Suppressor macrophage (primary cell): ENCODE results near the gene CC2D1A.

Experiments
- DNase-seq, 4 experiments: peaks; one replicate each; pipeline ENCODE4 v3.0.0-alpha.2; 2020 to 2022

Gene CC2D1A

GRCh38 chr19:13877303-13877702 is 28.7 kb upstream of the CC2D1A start:
- no peak for DNase-seq

DNA sequence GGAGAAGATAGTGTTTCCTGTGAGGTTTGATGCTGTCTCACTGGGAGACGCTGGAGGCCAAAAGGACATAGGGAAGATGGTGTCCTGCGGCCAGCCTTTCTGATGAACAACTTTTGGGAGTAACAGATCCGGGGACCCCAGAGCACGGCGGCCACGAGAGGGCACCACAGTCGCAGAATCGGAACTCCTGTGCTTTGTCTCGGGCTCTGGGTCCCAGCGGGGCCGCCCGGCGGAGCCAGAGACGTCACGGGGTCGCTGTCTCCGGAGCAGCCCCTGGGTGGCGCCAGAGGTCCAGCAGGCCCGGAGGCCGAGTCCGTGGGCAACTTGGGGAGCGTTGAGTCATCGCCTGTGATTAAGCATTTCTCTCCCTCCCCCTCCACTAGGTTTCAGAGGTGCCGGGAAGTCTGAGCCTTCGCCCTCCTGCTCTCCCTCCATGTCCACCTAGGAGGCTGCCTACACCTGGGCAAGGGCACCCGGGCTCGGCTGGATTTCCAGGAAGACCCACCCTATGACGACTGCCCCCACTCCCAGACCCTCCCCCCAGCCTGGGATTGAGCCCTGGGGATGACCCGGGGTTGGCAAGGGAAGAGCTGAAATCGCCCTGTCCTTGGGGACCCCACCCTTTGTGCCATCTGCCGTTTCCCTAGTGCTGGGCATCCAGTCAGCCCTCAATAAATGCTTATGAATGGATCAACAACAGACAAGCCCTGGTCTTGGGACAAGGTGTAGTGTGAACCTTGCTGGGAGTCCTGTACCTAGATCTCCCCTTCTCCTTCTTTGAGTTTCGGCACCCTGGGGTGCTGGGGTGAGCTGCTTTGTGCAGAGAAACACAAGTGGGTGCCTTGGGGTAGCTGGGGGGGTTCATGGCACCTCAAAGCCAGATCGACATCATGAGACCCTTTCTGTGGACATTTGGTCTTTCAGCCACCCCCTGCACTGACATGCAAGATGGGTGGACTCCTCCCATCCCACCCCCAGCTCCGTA is 25.6 kb upstream of the CC2D1A start:
- peak; percentile 98 to 99 (median 99) for DNase-seq

- DNase-seq = peak in 2 of 4 experiments; percentile 44 to 45
Observed at GRCh38 chr19:13881251-13881691, 24.7 kb upstream of the CC2D1A start.

DNA sequence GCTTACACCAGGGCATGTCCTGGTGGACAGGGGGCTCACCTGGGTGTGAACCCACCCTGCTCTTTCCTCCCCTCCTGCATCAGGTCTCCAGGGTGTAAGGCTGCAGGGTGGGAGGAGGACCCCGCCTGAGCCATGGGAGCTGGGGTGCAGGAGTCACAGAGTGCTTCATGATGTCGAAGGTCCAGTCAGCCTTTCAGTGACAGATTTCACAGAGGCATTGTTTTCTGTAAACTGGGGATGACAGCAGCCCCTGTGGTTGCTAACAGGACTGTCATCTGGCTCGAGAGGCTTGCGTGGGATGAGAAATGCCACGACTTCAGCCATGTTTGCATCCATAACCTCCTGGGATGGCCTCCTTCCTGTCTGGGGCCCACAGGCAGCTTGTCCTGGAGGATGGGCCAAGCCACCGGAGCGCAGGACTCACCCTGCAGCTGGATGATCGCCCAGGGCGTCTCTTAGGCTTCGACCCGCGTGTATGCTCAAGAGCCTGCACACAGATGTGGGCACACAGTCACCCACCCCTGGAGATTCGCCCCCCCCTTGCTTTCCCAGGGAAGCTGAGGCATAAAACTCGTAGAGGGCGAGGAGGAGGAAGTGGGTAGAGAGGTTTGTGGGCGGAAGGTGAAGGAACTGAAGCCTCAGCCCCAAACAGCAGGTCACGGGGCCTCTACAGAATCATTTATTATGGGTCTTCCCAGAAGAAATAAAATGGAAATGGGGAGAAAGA is 24.1 kb upstream of the CC2D1A start:
- peak; percentile 77 to 90 (median 82) for DNase-seq

- no peak for DNase-seq
Observed at GRCh38 chr19:13882419-13882795, 23.6 kb upstream of the CC2D1A start.

GRCh38 chr19:13882836-13883235 is 23.2 kb upstream of the CC2D1A start:
- DNase-seq = no peak

DNA sequence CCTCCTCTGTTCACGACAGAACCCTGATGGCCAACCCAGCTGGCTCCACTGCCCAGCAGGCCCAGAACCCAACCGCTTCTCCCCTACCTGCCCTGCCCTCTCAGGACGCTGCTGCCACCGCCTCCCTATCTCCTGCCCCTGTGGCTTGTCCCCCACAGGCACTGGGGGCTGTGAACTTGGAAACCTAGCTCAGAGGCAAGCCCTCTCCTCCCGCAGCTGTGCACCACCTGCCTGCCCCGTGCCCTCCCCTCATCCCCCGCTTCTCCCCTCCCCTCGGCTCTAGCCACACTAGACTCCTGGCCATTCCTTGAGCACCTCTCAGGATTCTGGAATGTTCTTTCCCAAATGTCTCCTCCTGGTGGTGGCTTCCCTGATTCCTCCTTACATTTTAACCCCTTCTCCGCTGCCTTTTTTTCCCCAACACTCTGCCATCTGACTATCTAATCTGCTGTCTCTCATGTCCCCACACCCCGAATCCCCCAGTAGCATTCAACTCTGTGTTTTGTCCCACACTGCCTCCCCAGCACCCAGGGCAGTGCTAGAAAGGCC is 22.4 kb upstream of the CC2D1A start:
- DNase-seq = no peak

GRCh38 chr19:13884726-13885591 is 21.0 kb upstream of the CC2D1A start:
- no peak for DNase-seq

DNA sequence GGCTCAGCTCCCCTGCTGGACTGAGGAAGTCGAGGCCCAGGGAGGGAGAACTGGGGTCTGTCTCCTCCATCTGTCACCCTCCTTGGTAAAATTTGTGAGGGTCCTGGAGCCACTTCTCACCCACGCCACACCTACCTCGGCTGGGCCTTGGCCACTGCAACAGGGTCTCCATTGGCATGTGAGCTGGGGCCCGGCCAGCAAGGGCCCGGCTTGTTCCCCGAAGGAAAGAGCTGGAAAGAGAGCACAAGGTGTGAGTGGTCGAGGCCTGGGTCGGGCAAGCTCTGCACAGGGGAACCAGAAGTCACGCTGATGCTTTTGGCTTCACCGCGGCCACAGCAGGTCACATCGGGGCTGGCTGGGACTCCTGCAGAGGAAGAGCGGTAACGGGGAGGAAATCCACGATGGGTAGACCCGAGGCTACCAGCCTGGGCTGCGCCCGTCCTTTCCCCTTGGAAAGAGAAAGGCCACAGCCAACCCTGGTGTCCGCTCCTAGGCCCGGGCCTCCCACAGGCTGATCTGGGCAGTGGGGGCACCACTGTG is 20.1 kb upstream of the CC2D1A start:
- DNase-seq = no peak

DNA sequence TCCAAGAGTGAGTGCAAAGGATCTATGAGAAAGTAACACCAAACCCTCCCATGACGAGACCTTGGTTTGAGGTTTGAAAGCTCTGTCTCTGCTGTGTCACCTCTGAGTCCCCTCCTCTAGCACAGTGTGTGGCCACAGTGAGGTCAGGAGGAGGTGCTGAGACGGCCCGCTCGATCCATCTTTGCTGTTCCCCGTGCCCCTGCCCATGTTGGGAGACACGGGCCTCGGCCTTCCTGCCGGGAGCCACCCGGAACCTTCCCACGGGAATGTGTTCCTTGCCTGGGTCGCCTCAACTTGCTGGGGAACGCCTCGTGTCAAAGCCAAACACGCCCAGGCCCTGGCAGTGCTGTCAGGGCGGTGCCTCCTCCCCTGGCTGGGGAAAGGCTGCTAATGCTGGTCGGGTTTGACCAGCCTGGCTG is 19.0 kb upstream of the CC2D1A start:
- DNase-seq = no peak

DNA sequence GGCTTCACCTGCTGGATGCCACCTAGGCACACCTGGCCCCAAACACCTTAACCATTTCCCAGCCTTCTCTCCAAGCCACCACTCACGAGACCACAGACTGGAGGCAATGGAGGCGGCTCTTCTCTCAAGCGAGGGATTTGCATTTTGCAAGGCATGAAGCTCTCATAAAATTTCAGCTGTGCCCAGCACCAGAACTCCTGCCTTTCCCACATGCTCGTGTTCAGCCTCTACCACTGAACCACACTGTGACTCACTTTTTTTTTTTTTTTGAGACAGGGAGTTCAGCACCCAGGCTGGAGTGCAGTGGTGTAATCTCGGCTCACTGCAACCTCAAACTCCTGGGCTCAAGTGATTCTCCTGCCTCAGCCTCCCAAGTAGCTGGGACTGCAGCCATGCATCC is 18.5 kb upstream of the CC2D1A start:
- peak in 1 of 4 experiments; percentile 12 for DNase-seq

DNA sequence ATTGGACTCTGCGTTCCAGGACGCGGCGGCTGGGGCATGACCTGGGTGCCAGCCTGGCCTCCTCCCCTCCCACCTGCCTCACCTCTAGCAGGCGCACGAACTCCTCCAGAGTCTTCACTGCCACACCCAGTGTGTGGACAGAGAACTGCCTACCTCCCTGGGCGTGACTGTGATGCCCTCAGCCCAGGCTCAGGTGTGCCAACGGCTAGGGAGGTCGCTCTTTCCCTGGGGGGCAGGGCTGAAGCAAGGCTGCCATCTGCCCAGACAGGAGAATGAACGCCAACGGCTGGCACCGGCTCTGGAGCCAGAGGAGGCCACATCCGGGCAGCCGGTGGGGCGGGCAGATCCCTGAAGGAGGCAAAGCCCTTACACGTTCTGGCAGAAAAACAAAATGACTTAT is 17.7 kb upstream of the CC2D1A start:
- no peak for DNase-seq

GRCh38 chr19:13890136-13890535 is 15.9 kb upstream of the CC2D1A start:
- no peak for DNase-seq

- no peak for DNase-seq
Observed at GRCh38 chr19:13892870-13893269, 13.1 kb upstream of the CC2D1A start.

GRCh38 chr19:13894552-13894951 is 11.4 kb upstream of the CC2D1A start:
- no peak for DNase-seq

DNA sequence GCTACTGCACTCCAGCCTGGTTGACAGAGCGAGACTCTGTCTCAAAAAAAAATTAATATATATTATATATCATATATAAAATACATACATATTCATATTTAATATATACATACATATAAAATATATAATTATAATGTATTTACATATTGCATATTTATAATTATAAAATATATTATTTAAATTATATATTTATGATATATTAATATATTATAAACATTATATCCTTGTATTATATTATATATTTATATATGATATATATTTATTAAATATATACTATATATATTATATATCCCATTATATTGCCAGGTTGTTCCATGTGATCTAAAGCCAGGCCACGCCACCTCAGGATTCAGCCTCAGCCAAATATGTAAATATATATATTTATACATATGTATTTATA is 9.8 kb upstream of the CC2D1A start:
- DNase-seq = no peak

DNA sequence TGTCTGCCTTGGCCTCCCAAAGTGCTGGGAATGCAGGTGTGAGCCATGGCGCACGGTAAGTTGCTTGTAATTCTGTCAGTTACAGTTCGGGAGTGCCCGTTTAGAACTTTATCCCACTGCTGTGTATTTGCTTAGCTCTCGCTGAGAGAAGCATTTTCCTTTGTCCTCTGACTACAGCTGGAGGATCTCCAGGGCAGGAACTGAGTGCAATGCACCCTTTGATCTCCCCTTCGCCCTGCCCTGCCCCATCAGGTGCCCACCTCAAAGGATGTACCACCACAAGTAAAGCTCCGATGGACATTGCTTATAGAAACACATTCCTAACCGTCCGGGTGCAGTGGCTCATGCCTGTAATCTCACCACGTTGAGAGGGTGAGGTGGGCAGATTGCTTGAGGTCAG is 6.6 kb upstream of the CC2D1A start:
- DNase-seq = no peak

- DNase-seq = peak in 2 of 4 experiments; percentile 16 to 22
Observed at GRCh38 chr19:13899912-13900584, 6.0 kb upstream of the CC2D1A start.

GRCh38 chr19:13902993-13903555 is 2.9 kb upstream of the CC2D1A start:
- DNase-seq = peak in 3 of 4 experiments; percentile 24 to 57 (median 49)

GRCh38 chr19:13906521-13906904 is 512 bp downstream of the CC2D1A start:
- peak in 3 of 4 experiments; percentile 20 to 28 (median 24) for DNase-seq

DNA sequence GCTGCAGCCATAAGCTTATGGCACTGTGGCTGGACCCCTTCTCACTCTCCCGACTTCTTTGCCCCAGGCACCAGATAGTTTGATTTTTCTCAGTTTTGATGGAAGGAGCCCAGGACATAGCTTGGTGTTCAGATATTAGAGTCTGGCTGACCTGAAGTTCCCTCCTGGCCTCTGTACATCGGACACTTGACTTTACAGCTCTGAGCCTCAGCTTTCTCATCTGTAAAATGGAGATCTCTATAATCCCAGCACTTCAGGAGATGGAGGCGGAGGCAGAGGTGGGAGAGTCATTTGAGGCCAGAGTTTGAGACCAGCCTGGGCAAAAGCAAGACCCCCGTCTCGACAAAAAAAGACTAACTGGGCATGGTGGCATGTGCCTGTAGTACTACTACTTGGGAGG is 909 bp downstream of the CC2D1A start:
- DNase-seq = no peak
